GM18508 (cell line): ENCODE measurements around the gene SLC26A8.
"Not testable (repeated sequence)": the region's sequence is repeated elsewhere in the genome, so short reads cannot be mapped to it uniquely, and the experiment has no call there.

ENCODE experiments used
- ATAC-seq: cut with Tn5 transposase; IDR thresholded peaks from one replicate; pipeline ENCODE4 v1.9.1; 2021; ENCODE audit warnings: moderate number of reproducible peaks; ENCODE audit not compliant: insufficient read depth, unreplicated experiment

The SLC26A8 gene

DNA sequence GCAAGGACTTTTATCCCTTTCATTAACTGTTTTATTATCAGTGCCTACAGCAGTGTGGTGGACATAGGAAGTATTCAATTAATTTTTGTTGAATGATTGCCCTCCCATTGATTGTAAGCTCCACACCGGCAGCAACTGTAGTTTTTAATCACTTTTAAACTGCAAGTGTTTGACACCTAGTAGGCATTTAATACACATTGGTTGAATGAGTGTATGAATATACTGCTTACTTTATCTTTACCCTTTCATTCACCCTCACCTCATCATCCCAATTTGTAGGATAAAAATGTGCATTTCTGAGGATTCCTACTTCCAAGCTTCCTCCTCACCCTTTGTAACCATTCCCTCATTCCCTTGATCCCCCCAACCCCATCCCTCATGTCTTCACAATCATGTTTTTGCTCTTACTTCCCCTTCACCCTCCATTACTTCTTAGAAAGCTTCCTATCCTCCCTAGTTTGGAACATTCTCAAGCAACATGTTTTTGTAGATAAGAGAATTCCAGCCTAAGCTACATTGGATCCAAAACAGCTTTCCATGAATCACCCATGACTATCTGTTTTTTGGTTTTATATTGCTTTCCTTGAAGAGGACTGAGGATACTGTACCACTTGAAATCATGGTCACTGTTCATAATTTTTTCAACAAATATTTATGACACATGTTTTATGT, 955 bp upstream of the SLC26A8 start:
- no peak for ATAC-seq

DNA sequence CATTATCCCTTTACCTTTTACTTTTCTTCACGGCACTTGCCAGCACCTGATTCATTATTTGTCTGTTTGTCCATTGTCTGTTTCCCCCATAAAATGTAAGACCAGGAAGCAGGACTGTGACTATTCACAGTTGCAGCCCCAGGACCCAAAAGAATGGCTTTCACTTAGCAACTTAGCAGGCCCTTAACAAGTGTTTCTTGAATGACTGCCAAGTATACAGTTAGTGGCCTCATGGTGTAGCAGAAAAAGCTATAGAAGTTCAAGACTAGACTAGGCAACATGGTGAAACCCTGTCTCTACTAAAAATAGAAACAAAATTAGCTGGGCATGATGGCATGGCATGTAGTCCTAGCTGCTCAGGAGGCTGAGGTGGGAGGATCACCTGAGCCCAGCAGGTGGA, 4.3 kb downstream of the SLC26A8 start:
- ATAC-seq = no peak

DNA sequence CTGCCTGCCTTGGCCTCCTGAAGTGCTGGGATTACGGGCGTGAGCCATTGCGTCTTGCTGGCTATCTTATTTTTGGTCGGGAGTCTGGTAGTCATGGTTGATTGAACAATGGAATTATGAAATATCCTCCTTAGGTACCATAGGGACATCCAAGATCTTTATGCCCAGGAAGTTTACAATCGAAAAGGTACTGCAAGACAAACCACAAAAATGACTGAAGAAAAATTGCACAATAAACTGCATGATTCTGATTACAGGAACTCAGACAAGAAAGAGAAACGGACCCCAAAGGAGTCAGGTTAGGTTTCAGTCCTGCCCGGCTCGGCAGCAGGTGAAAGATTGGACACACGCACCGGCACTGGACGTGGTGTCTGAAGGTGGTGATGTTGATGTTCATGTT, 5.3 kb downstream of the SLC26A8 start:
- no peak for ATAC-seq

DNA sequence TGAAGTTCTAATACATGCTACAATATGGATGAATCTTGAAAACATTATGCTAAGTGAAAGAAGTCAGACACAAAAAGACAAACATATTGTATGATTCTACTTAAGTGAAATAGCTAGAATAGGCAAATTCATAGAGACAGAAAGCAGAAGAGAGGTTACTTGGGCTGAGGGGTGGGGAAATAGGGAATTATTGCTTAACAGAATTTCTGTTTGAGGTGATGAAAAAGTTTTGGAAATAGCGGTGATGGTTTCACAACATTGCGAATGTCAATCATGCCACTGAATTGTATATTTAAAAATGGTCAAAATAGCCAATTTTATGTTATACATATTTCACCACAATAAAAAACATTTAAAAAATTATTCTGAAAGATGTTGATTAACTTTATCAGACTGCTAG, 6.1 kb downstream of the SLC26A8 start:
- ATAC-seq = no peak

- no peak for ATAC-seq
Observed at GRCh38 chr6:36015666-36016065, 8.8 kb downstream of the SLC26A8 start.

GRCh38 chr6:36000451-36000850, 24.0 kb downstream of the SLC26A8 start:
- ATAC-seq = no peak

GRCh38 chr6:35993150-35993549, 31.3 kb downstream of the SLC26A8 start:
- ATAC-seq = no peak

GRCh38 chr6:35988047-35988446, 36.4 kb downstream of the SLC26A8 start:
- not testable (repeated sequence) for ATAC-seq

DNA sequence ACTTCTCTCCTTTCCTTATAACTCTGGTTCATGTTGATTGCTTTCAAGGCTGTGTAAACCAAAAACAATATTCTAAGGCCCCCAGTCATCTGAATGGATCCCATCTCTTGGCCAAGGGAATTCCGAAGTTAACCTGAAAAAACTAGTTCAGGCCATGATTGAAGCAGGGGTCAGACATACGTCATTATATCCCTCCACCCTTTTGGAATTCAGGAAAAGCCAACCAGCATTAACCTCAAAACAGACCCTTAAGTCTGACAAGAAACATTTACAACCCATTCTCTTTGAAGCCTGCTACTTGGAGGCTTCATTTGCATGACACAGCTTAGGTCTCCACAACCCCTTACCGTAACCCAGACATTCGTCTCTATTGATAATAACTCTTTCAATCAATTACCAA, 39.7 kb downstream of the SLC26A8 start:
- no peak for ATAC-seq

GRCh38 chr6:35980991-35981645, 43.3 kb downstream of the SLC26A8 start:
- ATAC-seq = no peak

DNA sequence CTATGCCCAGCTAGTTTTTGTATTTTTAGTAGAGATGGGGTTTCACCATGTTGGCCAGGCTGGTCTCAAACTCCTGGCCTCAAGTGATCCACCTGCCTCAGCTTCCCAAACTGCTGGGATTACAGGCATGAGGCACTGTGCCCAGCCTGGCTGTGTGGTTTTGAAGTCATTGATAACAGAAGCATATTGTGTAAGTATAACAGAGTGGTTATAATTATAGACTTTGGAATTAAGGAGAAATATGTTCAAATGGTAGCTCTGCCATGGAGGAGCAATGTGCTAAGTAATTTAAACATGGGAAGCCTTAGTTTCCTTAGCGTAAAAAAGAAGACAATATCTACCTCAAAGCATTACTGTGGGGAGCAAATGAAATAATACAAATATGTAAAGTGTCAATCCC, 44.3 kb downstream of the SLC26A8 start:
- ATAC-seq = not testable (repeated sequence)

GRCh38 chr6:35977308-35977707, 47.1 kb downstream of the SLC26A8 start:
- ATAC-seq = no peak

GRCh38 chr6:35973670-35974222, 50.7 kb downstream of the SLC26A8 start:
- no peak for ATAC-seq

- ATAC-seq = no peak
Observed at GRCh38 chr6:35972471-35973367, 51.7 kb downstream of the SLC26A8 start.

- ATAC-seq = no peak
Observed at GRCh38 chr6:35970181-35970580, 54.3 kb downstream of the SLC26A8 start.

GRCh38 chr6:35969646-35970045, 54.8 kb downstream of the SLC26A8 start:
- ATAC-seq = no peak

DNA sequence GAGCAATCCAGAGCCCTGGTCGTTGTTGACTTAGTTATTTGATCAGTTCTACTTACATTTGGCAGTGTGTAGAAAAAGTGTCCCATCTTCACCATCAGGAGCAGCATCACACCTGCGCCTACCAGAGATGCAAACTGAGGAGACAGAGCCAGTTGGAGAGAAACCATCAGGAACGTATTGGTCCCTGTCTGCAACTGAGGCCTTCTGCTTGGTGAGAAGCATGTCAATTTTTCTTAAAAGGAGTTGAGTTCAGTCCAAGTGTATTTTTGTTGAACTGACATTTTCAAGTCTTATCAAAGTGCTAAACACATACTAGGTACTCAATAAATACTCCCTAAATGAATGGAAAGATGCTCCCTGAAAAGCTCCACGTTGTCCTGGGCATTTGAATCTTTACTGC, 55.6 kb downstream of the SLC26A8 start:
- no peak for ATAC-seq

DNA sequence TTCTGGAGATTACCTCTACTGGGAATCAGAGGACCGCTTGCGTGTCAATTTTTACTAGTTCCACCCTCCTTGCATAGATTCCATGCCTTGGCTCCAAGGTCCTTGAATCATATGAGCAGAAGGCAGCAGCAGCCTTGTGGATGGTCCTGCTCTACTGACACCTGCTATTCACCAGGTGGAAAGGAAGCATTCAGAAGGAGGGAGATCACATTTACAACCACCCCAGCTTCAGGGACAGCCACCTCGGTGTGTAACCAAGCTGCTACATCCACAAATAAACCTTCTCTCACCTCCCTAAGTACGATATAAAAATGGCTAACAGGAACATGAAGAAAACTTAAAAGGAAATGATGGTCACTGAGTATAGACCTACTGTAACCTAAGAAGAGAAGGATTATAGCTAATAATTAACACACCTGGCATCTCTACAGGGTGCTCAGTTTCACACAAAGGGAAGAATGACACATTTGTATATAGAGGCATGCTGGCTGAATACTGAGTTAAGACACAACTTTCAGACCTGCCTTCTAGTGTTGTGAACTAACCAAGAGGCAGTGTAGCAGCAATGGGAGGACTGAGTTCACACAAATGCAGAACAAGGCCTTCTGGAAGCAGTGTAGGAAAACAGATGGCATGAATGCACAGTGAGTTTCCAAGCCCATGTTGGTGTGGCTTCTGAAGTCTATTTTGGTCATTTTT, 57.2 kb downstream of the SLC26A8 start:
- no peak for ATAC-seq

GRCh38 chr6:35962779-35963560, 61.5 kb downstream of the SLC26A8 start:
- ATAC-seq = no peak

- no peak for ATAC-seq
Observed at GRCh38 chr6:35960187-35960586, 64.3 kb downstream of the SLC26A8 start.
